GM06990 (cell line): ENCODE measurements around the gene PLA2G15.

Source experiments
- DNase-seq: peaks from one replicate; pipeline ENCODE4 v3.0.0-alpha.2; 2011; ENCODE audit not compliant: insufficient read length; ENCODE audit errors: extremely low read depth
- H3K27me3 ChIP-seq: replicated peaks from 2 replicates; pipeline ENCODE4 v1.6.0; 2011; ENCODE audit warnings: low read length; ENCODE audit not compliant: control insufficient read depth, insufficient read depth
- H3K36me3 ChIP-seq: 2 replicates; pipeline ENCODE4 v1.5.1; 2011; ENCODE audit warnings: low read length; ENCODE audit not compliant: control insufficient read depth, insufficient read depth
- H3K4me3 ChIP-seq: replicated peaks from 2 replicates; pipeline ENCODE4 v1.5.1; 2011; ENCODE audit warnings: low read depth, mild to moderate bottlenecking, control low read depth, low read length
- CTCF ChIP-seq: IDR thresholded peaks from 2 replicates; pipeline ENCODE4 v1.5.1; 2011; ENCODE audit warnings: low read length, control low read depth, mild to moderate bottlenecking, inconsistent platforms; ENCODE audit not compliant: insufficient read depth, poor library complexity, severe bottlenecking

The PLA2G15 gene

GRCh38 chr16:68297908-68298307, 52.7 kb downstream of the PLA2G15 start:
- no peak for DNase-seq
- no peak for TF ChIP-seq CTCF
- Histone ChIP-seq H3K36me3 (peaks cover 53% of the 10 kb centered on the region), H3K4me3 (no peak overlapping the region), H3K27me3 (no peaks in the 10 kb centered on the region)

GRCh38 chr16:68298312-68298711, 53.1 kb downstream of the PLA2G15 start:
- Histone ChIP-seq H3K4me3 (no peak overlapping the region), H3K27me3 (no peaks in the 10 kb centered on the region), H3K36me3 (peaks cover 52% of the 10 kb centered on the region)
- DNase-seq = no peak
- no peak for TF ChIP-seq CTCF

- Histone ChIP-seq H3K4me3 (no peak overlapping the region), H3K27me3 (no peaks in the 10 kb centered on the region), H3K36me3 (peaks cover 50% of the 10 kb centered on the region)
- no peak for TF ChIP-seq CTCF
- DNase-seq = no peak
Observed at GRCh38 chr16:68298907-68299561, 53.9 kb downstream of the PLA2G15 start.

GRCh38 chr16:68299571-68300453, 54.6 kb downstream of the PLA2G15 start:
- H3K4me3 ChIP-seq = no peak overlapping the region
- DNase-seq = no peak
- no peak for TF ChIP-seq CTCF
- no peaks in the 10 kb centered on the region for H3K27me3 ChIP-seq
- peaks cover 47% of the 10 kb centered on the region for H3K36me3 ChIP-seq

GRCh38 chr16:68300734-68301459, 55.7 kb downstream of the PLA2G15 start:
- Histone ChIP-seq H3K36me3 (peaks cover 44% of the 10 kb centered on the region), H3K4me3 (no peak overlapping the region), H3K27me3 (no peaks in the 10 kb centered on the region)
- TF ChIP-seq CTCF = no peak
- no peak for DNase-seq
